OCI-LY1 (cell line): ENCODE results near the gene PIP4P1.

Experiments used
- CTCF ChIP-seq: fragments of 200-600 bp; sonication (generic), shearing (Covaris generic); IDR thresholded peaks from 2 replicates; pipeline ENCODE4 v1.5.1; 2017; ENCODE audit warnings: mild to moderate bottlenecking, antibody characterized with exemption, low read length, moderate library complexity, mixed read lengths
- EZH2 ChIP-seq: fragments of 200-600 bp; sonication (generic), shearing (Covaris generic); IDR thresholded peaks from 2 replicates; pipeline ENCODE4 v1.8.0; 2017; ENCODE audit warnings: borderline replicate concordance, mixed run types, mild to moderate bottlenecking, antibody characterized with exemption, low read length, moderate library complexity, mixed read lengths

- TF ChIP-seq CTCF (no peak), EZH2 (no peak)
Observed at GRCh38 chr14:20434701-20435581, 26.3 kb downstream of the PIP4P1 start.
